NCI-H82 (cell line): Measurements from ENCODE around the gene CYP26A1.

Source experiments
- DNase-seq: peaks from one replicate; lab custom pipeline; 2025; lab: John Stamatoyannopoulos, UW

Gene CYP26A1

GRCh38 chr10:93073539-93074146, at the start of gene CYP26A1:
Gene CYP26A1 (plus strand): TSS chr10:93073893. CDS start chr10:93073935, 42 bp downstream.
- DNase-seq = peak; percentile 16

- no peak for DNase-seq
These were observed 47.6 kb upstream of the CYP26A1 start for GRCh38 chr10:93026072-93026471.

GRCh38 chr10:93027508-93027907, 46.2 kb upstream of the CYP26A1 start:
- DNase-seq = no peak

GRCh38 chr10:93028883-93029282, 44.8 kb upstream of the CYP26A1 start:
- no peak for DNase-seq

- DNase-seq = no peak
These were observed 43.3 kb upstream of the CYP26A1 start for GRCh38 chr10:93030409-93030808.

GRCh38 chr10:93032105-93032808, 41.4 kb upstream of the CYP26A1 start:
- DNase-seq = no peak

GRCh38 chr10:93032809-93033137, 40.9 kb upstream of the CYP26A1 start:
- no peak for DNase-seq

GRCh38 chr10:93034426-93034825, 39.3 kb upstream of the CYP26A1 start:
- no peak for DNase-seq

GRCh38 chr10:93039110-93039509, 34.6 kb upstream of the CYP26A1 start:
- no peak for DNase-seq

- peak; percentile 12 for DNase-seq
These were observed 34.0 kb upstream of the CYP26A1 start for GRCh38 chr10:93039721-93040120.

- DNase-seq = no peak
These were observed 19.2 kb upstream of the CYP26A1 start for GRCh38 chr10:93054486-93054885.

GRCh38 chr10:93058139-93058538, 15.6 kb upstream of the CYP26A1 start:
- DNase-seq = no peak

GRCh38 chr10:93059975-93060886, 13.5 kb upstream of the CYP26A1 start, which contains the start of gene CYP26C1:
Gene CYP26C1 (plus strand): TSS chr10:93060798. CDS start chr10:93061264, 466 bp downstream.
- no peak for DNase-seq

GRCh38 chr10:93060887-93061593, 12.7 kb upstream of the CYP26A1 start:
- DNase-seq = no peak

- DNase-seq = no peak
These were observed 11.8 kb upstream of the CYP26A1 start for GRCh38 chr10:93061594-93062513.

GRCh38 chr10:93062514-93063143, 11.1 kb upstream of the CYP26A1 start:
- no peak for DNase-seq

GRCh38 chr10:93063144-93063976, 10.3 kb upstream of the CYP26A1 start:
- DNase-seq = peak; percentile 12

GRCh38 chr10:93063977-93064660, 9.6 kb upstream of the CYP26A1 start:
- no peak for DNase-seq
